Measurements from ENCODE around the gene GDF9. TPM values are rescaled to one million over a fixed set of nuclear protein-coding genes. Genes with fewer than 3 reads are reported as not detected.

GDF9 gene
- total RNA-seq (2014; rRNA removed; shearing (Covaris generic)): 0.36 and 2.4 TPM in 2 replicates

- peak; percentile 100 for DNase-seq (ENCODE audit: low spot score)
These were observed at the start of gene GDF9, which contains the start of gene UQCRQ for GRCh38 chr5:132866342-132867045. GDF9 (minus strand) TSS chr5:132866469; CDS start chr5:132864533, 1,936 bp downstream. UQCRQ (plus strand) TSS chr5:132866642; CDS start chr5:132866882, 240 bp downstream.

GRCh38 chr5:132915681-132916080 lies 49.4 kb upstream of the GDF9 start:
- DNase-seq (ENCODE audit: low spot score): peak; percentile 22

- no peak for DNase-seq (ENCODE audit: low spot score)
These were observed 43.4 kb upstream of the GDF9 start for GRCh38 chr5:132909702-132910101.

- DNase-seq (ENCODE audit: low spot score): no peak
These were observed 40.9 kb upstream of the GDF9 start for GRCh38 chr5:132907161-132907560.

- no peak for DNase-seq (ENCODE audit: low spot score)
These were observed 39.7 kb upstream of the GDF9 start for GRCh38 chr5:132905938-132906337.

GRCh38 chr5:132901730-132902129 lies 35.5 kb upstream of the GDF9 start:
- DNase-seq (ENCODE audit: low spot score): no peak

- DNase-seq (ENCODE audit: low spot score): no peak
These were observed 34.8 kb upstream of the GDF9 start for GRCh38 chr5:132901036-132901435.

GRCh38 chr5:132898094-132898493 lies 31.8 kb upstream of the GDF9 start:
- no peak for DNase-seq (ENCODE audit: low spot score)

- no peak for DNase-seq (ENCODE audit: low spot score)
These were observed 30.4 kb upstream of the GDF9 start for GRCh38 chr5:132896685-132897084.

- DNase-seq (ENCODE audit: low spot score): no peak
These were observed 29.5 kb upstream of the GDF9 start for GRCh38 chr5:132895719-132896305.

- DNase-seq (ENCODE audit: low spot score): no peak
These were observed 24.5 kb upstream of the GDF9 start for GRCh38 chr5:132890817-132891216.

GRCh38 chr5:132889501-132889900 lies 23.2 kb upstream of the GDF9 start:
- no peak for DNase-seq (ENCODE audit: low spot score)

GRCh38 chr5:132887283-132887682 lies 21.0 kb upstream of the GDF9 start:
- no peak for DNase-seq (ENCODE audit: low spot score)

- no peak for DNase-seq (ENCODE audit: low spot score)
These were observed 20.0 kb upstream of the GDF9 start for GRCh38 chr5:132886064-132886823.

- no peak for DNase-seq (ENCODE audit: low spot score)
These were observed 18.3 kb upstream of the GDF9 start for GRCh38 chr5:132884548-132884947.

GRCh38 chr5:132883261-132883834 lies 17.1 kb upstream of the GDF9 start:
- peak; percentile 72 for DNase-seq (ENCODE audit: low spot score)

GRCh38 chr5:132877938-132878337 lies 11.7 kb upstream of the GDF9 start:
- DNase-seq (ENCODE audit: low spot score): peak; percentile 33

GRCh38 chr5:132877466-132877865 lies 11.2 kb upstream of the GDF9 start:
- DNase-seq (ENCODE audit: low spot score): no peak

- no peak for DNase-seq (ENCODE audit: low spot score)
These were observed 9.9 kb upstream of the GDF9 start for GRCh38 chr5:132876020-132876759.

- DNase-seq (ENCODE audit: low spot score): no peak
These were observed 7.6 kb upstream of the GDF9 start for GRCh38 chr5:132873930-132874271.

- DNase-seq (ENCODE audit: low spot score): no peak
These were observed 7.1 kb upstream of the GDF9 start, which contains the start of gene LEAP2 for GRCh38 chr5:132873119-132873929. LEAP2 (plus strand) TSS chr5:132873668; CDS start chr5:132873695, 27 bp downstream.
